ENCODE measurements around the gene DNER.
A peak's percentile ranks its signal among the peaks of the same experiment; 100 is the strongest.
"Not testable (repeated sequence)": the region's sequence is repeated elsewhere in the genome, so short reads cannot be mapped to it uniquely, and the experiment has no call there.

DNER gene

DNA sequence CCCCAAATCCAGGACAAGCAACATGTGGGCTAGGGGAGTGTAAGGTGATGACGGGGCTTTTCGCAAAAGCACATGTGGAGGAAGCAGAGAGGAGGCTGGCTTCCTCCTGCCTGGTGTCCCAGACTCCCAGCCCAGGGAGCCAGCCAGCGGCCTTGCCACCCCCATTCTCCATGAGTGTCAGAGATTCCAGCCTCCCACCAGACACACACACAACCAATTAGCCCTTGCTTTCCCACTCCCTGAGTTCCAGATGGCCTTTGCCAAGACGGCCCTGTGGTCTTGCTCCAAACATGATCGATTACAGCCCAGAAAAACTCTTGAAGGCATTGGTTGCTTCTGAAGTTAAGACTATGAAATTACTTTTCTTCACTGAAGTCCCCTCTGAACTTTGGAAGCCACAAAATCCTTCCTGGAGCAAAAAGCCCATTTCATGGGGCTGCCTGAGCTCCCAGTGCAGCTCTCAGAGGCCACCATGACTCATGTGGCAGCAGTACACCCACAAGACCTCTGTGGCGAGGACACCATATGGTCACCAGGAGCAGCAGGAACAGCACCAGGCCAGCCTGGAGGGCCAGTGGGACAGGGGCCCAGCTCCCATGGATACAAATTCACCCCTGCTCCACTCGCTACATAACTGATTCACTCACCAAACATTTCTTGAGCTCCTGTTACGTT, 374.1 kb downstream of the DNER start:
- TF ChIP-seq, protein P1, sequence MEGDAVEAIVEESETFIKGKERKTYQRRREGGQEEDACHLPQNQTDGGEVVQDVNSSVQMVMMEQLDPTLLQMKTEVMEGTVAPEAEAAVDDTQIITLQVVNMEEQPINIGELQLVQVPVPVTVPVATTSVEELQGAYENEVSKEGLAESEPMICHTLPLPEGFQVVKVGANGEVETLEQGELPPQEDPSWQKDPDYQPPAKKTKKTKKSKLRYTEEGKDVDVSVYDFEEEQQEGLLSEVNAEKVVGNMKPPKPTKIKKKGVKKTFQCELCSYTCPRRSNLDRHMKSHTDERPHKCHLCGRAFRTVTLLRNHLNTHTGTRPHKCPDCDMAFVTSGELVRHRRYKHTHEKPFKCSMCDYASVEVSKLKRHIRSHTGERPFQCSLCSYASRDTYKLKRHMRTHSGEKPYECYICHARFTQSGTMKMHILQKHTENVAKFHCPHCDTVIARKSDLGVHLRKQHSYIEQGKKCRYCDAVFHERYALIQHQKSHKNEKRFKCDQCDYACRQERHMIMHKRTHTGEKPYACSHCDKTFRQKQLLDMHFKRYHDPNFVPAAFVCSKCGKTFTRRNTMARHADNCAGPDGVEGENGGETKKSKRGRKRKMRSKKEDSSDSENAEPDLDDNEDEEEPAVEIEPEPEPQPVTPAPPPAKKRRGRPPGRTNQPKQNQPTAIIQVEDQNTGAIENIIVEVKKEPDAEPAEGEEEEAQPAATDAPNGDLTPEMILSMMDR (IDR thresholded peaks at IDR 0.05; ENCODE audit: low read depth, low read length): no peak
- peak in 1 of 2 donors; percentile 52 for DNase-seq (ENCODE audit: low read depth in 2 of 2)
- H3K4me3 ChIP-seq (replicated peaks in 1 of 2; ENCODE audit: low read depth in 2 of 2, low read length in 2 of 2): no peak overlapping the region

DNA sequence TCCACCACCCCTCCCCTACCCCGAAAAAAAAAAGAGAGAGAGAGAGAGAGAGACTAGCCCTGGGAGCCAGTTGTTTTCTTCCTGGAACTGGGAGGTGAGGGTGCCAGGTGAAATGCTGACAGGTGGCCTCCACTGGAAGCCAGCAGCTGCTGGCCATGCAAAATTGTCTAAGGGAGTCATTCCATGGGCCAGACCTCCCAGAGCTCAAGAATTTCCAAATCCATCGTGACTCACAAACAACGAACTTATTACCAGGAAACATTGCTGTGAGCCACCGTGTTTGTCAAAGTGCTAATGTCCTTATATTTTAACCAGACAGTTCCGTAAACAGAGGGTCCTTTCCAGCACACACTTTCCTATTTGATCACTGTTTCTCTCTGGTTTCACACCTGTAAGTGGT, 374.7 kb downstream of the DNER start:
- no peak overlapping the region for H3K4me3 ChIP-seq (replicated peaks in 1 of 2; ENCODE audit: low read depth in 2 of 2, low read length in 2 of 2)
- TF ChIP-seq, protein P1 (IDR thresholded peaks at IDR 0.05; ENCODE audit: low read depth, low read length): no peak
- DNase-seq (ENCODE audit: low read depth in 2 of 2): peak; percentile 42 to 70

DNA sequence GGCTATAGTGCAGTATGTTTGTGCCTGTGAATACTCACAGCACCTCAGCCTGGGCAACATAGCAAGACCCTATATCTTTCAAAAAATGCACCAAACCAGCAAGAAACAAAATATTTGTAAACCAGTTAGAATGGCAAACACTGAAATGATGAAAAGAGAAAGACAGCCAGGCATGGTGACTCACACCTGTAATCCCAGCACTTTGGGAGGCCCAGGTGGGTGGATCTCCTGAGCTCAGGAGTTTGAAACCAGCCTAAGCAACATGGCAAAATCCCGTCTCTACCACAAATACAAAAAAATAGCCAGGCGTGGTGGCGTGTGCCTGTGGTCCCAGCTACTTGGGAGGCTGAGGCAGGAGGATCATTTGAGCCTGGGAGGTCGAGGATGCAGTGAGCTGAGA, 375.2 kb downstream of the DNER start:
- DNase-seq (ENCODE audit: low read depth in 2 of 2); H3K4me3 ChIP-seq (replicated peaks in 1 of 2; ENCODE audit: low read depth in 2 of 2, low read length in 2 of 2): not testable (repeated sequence)

DNA sequence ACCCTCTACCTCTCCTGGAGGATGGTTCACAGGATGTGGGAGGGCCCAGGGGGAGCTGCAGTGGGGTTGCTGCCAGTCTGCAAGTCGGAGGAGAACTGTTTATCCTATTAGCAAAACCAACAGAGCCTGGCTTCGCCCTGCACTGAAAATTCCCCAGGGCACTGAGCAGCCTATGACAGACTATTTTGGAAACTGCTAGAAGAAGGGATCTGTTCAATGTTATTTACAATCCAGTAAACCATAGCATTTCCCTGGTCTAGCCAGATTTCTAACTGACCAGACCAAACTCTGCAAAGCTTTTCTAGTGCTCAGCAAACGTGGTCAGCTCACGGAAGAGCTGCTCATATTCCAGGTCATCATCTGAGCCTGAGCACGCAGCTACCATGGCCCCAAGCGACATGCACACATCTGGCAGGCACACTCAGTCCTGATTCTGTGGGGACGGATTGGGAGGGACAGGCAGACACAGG, 378.4 kb downstream of the DNER start:
- TF ChIP-seq, protein P1 (IDR thresholded peaks at IDR 0.05; ENCODE audit: low read depth, low read length): no peak
- H3K4me3 ChIP-seq (replicated peaks in 1 of 2; ENCODE audit: low read depth in 2 of 2, low read length in 2 of 2): no peak overlapping the region
- peak in 1 of 2 donors; percentile 49 for DNase-seq (ENCODE audit: low read depth in 2 of 2)

DNA sequence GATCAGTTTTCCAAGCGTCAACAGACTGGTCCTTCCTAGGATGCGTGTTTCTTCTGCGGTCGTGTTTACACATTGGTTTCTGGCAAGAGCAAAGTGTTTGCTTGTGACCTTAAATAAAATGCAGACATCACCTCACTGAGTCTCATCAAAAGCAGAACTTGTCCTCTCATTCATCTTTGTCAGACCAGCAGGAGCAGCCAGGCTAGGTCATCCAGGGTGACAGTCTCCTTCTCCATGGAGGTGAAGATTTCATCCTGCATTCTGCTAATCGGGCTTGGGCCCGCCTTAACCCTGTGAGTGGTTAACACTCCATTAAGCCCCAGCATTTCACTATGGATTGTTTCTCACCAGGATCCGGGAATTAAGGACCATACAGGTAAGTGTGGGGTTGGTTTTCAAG, 379.0 kb downstream of the DNER start:
- TF ChIP-seq, protein P1 (IDR thresholded peaks at IDR 0.05; ENCODE audit: low read depth, low read length): no peak

DNA sequence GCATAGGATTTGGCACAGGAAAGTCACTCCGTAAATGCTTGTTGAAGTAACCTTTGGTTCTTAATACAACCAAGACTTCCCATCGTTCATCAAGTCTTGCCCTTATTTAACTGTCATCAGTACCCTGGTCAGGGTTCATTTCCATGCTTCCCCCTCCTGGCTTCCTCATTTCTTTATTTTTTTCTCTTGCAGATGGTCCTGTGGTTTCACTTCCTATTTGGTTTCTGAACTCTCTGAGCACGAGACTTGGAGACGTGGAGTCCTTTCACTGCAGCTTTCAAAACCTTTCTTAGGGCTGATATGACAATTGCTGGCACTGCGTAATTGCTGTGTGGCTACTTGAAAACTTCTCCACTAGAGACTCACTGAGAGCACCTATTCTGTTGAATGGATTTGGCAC, 383.4 kb downstream of the DNER start:
- no peak overlapping the region for H3K4me3 ChIP-seq (replicated peaks in 1 of 2; ENCODE audit: low read depth in 2 of 2, low read length in 2 of 2)
- no peak for DNase-seq (ENCODE audit: low read depth in 2 of 2)
- TF ChIP-seq, protein P1 (IDR thresholded peaks at IDR 0.05; ENCODE audit: low read depth, low read length): no peak

More for the DNA sequence above, 379.0 kb downstream of the DNER start:
- H3K4me3 ChIP-seq (replicated peaks in 1 of 2; ENCODE audit: low read depth in 2 of 2, low read length in 2 of 2): no peak overlapping the region
- DNase-seq (ENCODE audit: low read depth in 2 of 2): no peak

DNA sequence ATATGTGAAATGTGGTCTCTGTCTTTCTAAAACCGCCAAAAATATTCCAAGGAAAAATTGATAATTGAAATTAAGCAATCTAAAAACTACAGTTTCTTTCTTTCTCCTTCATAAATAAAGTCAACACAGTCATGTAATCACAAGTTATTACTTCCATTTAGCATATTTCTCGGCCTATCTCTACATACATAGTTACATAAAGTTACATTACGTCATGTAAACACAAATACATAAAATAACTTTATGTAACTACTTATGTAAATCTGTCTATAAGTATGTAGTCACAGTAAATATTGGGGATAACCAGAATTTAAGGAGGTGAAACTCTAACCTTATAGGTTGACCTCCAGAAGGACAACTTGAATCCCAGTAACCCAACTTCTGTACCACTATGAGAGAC, 394.8 kb downstream of the DNER start:
- TF ChIP-seq, protein P1 (IDR thresholded peaks at IDR 0.05; ENCODE audit: low read depth, low read length): no peak
- H3K4me3 ChIP-seq (replicated peaks in 1 of 2; ENCODE audit: low read depth in 2 of 2, low read length in 2 of 2): no peak overlapping the region
- no peak for DNase-seq (ENCODE audit: low read depth in 2 of 2)

All from cardiac fibroblast (primary cell).